GM19455 (cell line): ENCODE measurements around the gene KCNJ15.

ENCODE experiments used
- ATAC-seq: cut with Tn5 transposase; IDR thresholded peaks from one replicate; pipeline ENCODE4 v1.9.1; 2021; ENCODE audit not compliant: unreplicated experiment

KCNJ15 gene

GRCh38 chr21:38297194-38297631, 40.4 kb downstream of the KCNJ15 start:
- ATAC-seq: no peak

DNA sequence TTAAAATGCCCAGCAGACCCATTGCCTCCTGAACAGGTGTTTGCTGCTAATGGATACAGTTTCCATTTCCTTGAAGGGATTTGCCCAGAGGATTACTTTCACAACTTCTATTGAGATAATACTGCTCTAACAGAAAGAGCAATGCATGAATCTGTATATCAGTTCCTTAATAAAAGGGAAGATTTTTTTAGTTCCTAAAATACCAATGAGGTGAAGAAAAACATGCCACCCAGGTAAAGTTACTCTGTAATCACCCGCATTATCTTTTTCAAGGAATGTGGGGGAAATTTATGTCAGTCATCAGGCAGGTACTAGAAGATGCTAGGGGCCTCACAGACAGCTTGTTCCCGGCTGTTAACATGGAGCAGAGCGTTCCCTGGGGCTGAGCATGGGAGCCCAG, 41.1 kb downstream of the KCNJ15 start:
- no peak for ATAC-seq

- no peak for ATAC-seq
Measured at GRCh38 chr21:38298832-38299231, 42.0 kb downstream of the KCNJ15 start.

- ATAC-seq: no peak
Measured at GRCh38 chr21:38299671-38300070, 42.9 kb downstream of the KCNJ15 start.

- ATAC-seq: no peak
Measured at GRCh38 chr21:38300141-38300578, 43.4 kb downstream of the KCNJ15 start.

- ATAC-seq: no peak
Measured at GRCh38 chr21:38301321-38302214, 44.8 kb downstream of the KCNJ15 start.

DNA sequence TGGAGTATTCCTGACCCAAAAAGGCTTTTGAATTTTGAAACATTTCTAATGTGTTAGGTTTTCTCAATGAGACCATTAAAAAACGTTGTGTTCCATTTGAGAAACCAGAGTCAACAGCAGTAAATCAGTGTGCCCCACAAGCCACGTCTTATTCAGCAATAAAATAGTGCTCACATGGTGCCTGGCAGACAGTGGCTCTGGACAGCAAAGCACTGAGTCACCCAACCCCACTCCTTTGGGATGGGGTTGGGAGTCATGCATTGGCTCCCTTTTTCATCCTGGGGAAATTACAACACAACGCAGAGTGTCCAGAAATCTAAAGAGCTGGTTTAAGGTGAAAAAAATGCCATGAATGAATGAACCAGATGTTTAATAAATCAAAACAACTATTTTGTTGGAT, 46.5 kb downstream of the KCNJ15 start:
- no peak for ATAC-seq

DNA sequence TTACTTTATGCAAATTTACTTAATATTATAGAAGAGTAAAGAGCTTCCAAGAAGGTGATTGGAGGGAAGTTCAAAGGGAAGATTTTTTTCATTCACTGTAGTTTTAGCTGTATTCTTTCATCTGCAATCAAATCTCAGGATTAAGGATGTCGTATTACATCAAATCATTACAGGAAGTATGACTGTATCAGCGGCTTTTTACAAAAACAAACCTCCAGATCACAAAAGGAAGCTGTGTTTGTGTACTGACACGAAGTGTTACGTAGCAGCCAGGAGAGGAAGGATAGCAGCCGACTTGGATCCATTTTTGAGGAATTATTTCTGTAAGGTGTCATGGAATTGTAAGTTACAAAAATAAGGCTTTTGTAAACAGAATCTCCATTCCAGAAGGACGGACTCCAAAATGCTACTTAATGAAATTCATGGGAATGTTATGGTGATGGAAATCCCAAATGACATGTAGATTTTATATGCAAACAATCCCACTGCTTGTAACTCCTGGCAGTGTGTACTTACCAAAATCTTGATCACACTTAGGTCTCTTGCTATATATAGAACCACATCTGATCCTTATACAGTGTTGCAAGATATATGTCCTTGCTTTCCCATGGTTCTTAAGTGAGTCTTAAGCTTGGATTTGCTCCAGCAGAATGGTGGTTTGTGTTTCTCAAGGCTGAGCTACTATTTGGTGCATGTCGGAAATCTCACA, 49.8 kb downstream of the KCNJ15 start:
- ATAC-seq: no peak

GRCh38 chr21:38307771-38308531, 51.2 kb downstream of the KCNJ15 start:
- no peak for ATAC-seq

- ATAC-seq: no peak
Measured at GRCh38 chr21:38308532-38309119, 51.8 kb downstream of the KCNJ15 start.

DNA sequence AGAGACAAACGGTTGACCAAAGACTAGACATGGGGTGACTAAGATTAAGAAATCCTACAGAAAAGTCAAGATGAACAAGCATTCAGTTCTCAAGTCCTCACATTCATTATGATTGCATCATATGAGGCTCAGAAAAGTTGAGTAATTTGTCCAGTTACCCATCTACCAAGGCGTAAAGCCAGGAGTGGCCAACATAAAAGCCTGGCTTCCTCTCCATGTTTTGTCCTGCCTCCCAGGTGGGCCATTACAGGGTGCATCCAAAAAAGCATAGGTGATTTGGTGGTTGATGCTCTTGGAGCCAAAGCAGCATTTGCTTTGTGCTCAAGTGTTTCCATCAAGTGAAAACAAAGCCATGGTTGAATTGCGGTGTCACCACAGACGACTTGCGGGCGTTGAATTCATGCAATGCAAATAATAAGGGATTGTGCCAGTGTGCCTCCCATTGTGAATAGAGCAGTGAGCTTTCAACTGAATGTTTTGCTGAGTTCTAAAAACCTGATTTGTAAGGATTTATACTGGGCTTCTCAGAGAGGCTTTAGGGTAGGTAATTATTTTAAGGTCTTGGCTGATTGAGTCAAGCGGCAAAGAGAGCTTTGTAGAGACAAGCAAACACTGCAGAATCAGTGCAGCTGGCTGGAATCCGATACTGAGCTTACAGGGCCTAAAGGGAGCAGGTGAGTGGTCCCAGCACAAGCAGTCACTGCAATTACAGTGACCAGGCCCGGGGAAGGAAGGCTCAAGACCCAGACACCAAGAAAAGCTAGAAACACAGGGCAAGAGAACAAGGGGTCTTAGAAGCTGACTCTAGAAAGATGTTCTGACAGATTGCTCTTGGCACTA, 54.1 kb downstream of the KCNJ15 start:
- no peak for ATAC-seq

DNA sequence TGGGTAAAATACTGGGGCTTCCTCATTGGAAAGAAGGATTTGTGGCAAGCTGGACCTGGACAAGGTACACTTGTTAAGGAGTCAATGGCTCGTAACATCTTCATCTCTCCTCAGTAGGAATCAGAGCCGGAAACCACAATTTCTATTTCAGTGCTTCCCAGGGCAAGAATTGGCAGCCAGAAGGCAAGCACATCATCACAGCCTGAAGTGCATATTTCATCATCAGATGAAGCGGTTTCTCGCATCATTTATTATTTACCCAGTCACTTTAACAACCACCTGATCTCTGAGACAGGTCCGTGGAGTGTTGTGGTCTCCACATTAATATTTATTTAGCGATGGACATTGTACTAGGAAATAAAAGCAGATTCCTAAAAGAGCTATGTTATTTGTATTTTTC, 55.0 kb downstream of the KCNJ15 start:
- no peak for ATAC-seq

DNA sequence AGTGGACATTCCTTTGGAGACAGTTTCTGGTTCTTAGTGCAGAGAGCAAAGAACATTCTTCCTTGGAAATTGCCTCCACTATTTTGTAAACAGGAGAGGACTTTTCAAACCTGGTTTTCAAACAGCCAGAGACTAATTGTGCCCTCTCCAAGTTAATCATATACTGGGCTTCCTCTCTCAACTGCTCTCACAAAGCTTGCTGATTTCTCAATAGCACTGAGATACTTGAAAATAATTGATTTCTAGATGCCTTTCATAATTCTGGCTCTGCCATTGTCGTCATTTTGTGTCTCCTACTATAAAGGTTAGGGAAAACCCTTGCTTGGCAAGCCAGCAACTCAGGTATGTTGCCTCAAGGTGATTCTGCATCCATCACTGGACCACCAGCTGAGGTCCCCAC, 56.0 kb downstream of the KCNJ15 start:
- no peak for ATAC-seq

- no peak for ATAC-seq
Measured at GRCh38 chr21:38314558-38314957, 57.8 kb downstream of the KCNJ15 start.

DNA sequence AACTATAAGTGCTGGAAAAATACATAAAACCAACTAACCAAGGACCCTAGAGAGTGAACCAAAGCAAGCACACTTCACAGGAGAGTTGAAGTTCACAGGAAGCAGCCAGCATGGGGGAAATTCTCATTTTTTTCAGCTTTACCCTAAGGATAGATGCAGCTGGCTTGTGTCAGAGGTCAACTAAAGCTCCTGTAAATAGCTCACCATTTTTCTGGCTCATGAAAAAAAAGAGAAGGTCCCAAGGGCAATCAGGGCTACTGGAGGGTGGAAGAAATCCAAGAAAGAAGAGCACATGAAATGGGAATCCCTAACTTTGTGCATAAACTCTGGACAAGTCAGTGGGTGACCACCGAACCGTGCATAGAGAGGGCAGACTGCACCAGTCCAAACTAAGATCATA, 58.3 kb downstream of the KCNJ15 start:
- ATAC-seq: no peak

DNA sequence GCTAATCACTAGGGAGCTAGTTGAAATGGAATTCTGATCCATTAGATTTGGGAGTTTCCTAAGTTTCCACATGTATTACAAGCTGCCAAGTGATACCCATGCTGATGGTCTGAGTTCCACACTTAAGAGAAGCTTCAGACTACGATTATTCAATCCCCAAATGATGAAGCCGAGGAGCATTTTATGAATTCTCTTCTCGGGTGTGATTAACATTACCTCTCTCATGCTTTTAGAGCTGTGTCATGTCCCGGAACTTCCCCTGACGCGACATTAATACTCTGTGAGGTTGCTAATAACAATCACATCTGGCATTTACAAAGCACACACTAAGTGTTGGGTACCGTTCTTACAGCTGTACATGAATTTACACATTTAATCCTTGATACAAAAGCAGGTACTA, 63.0 kb downstream of the KCNJ15 start:
- ATAC-seq: no peak

DNA sequence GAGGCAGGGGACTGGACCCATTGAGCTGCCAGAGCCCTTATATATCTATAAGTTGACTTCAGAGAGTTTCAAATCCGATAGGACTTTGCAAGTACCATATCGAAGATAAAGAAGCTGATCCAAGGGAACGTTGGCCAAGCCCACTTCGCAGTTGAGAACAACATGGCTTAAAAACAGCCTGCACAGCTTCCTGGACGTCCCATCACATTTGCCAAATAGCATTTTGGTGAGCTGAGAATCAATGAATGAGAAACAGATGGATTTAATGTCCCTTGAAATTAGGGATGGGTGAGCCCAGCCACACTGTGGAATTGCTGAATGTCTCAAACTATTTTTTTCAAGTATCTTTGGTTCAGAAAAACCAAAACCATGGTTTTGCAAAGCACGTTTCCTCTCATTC, 64.8 kb downstream of the KCNJ15 start:
- no peak for ATAC-seq

DNA sequence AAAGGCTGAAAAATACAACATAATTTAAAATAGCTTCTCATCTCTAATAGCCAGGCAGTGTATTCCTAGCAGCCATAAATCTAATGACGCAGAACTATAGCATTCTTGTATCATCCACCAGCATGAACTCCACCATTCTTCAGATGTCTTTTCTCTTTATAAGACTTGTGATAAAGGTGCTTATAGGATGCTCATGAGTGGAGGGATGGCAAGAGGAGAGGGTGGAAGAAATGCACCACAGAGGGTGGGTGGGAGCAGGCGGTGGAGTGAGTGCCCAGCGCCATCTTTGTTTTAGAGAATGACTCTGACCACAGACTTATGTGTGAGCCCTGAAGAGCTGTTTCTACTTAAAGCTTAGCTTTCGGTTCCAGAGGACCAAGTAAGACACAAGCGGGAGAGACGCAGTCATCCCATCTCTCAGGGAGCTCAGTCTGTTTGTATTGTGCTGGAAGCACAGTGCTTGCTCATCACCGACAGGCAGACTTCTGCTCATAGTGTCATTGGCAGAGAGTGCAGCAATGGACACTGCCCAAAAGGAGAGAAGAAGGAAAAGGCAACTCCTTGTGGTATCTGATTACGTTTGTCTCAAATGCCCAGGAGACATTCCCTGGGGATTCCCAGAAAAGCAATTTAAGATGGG, 65.6 kb downstream of the KCNJ15 start:
- no peak for ATAC-seq

GRCh38 chr21:38323721-38324531, 67.1 kb downstream of the KCNJ15 start:
- no peak for ATAC-seq
